ENCODE measurements around the gene KCNF1.

- TF ChIP-seq POLR2A (IDR thresholded peaks at IDR 0.05; ENCODE audit: low read depth, low read length) (no peak), POLR2AphosphoS5 (IDR thresholded peaks at IDR 0.05; ENCODE audit: low read depth, low read length) (no peak), TAF1 (IDR thresholded peaks at IDR 0.05; ENCODE audit: low read depth, low read length) (no peak), SPI1 (IDR thresholded peaks at IDR 0.05; ENCODE audit: low read depth, low read length) (no peak), POU2F2 (IDR thresholded peaks at IDR 0.05; ENCODE audit: low read depth, low read length) (no peak)
These were observed at the start of gene KCNF1 for GRCh38 chr2:10911291-10912075.
